PC-9 (cell line): ENCODE results near the gene FOXL2NB. TPM values are rescaled to one million over a fixed set of nuclear protein-coding genes. Genes with fewer than 3 reads are reported as not detected.

Experiments
- BruUV-seq: library from RNA; stranded (reverse); fragments of 400-500 nt; replicated peaks from 2 replicates; lab custom pipeline; 2021; lab: Mats Ljungman, UMichigan
- CTCF ChIA-PET: fragments of 300-600 bp; sonication (Branson Sonifier 250); formaldehyde crosslinking; loops from one replicate; lab custom pipeline; 2022; ENCODE audit warnings: antibody characterized with exemption; lab: Charles Lee
- POLR2A ChIA-PET: fragments of 300-600 bp; sonication (Branson Sonifier 250); formaldehyde crosslinking; loops from one replicate; lab custom pipeline; 2022; ENCODE audit warnings: antibody characterized with exemption; ENCODE audit not compliant: unreplicated experiment; lab: Charles Lee
- DNase-seq, 2 experiments: peaks; one replicate each; pipeline versions ENCODE4 v3.0.0 to v3.0.0-alpha.2; 2015 to 2022; ENCODE audit warnings: mixed read lengths in 1 of 2
- H2AFZ ChIP-seq: fragments of 200-600 bp; sonication (generic); 2 replicates; pipeline ENCODE4 v1.8.1; 2017; ENCODE audit warnings: antibody characterized with exemption
- H3F3A ChIP-seq: fragments of 200-600 bp; sonication (generic); 2 replicates; pipeline ENCODE4 v1.8.1; 2017; ENCODE audit warnings: antibody characterized with exemption, mild to moderate bottlenecking, low read depth; ENCODE audit not compliant: insufficient read depth
- H3K27ac ChIP-seq: fragments of 200-600 bp; sonication (generic); 2 replicates; pipeline ENCODE4 v1.6.1; 2016; ENCODE audit warnings: mixed run types
- H3K27me3 ChIP-seq: fragments of 200-600 bp; sonication (generic); 2 replicates; pipeline ENCODE4 v1.6.1; 2016; ENCODE audit warnings: low read depth, mixed run types; ENCODE audit not compliant: insufficient read depth
- H3K36me3 ChIP-seq: fragments of 200-600 bp; sonication (generic); 2 replicates; pipeline ENCODE4 v1.6.1; 2016; ENCODE audit warnings: low read depth, mixed run types
- H3K4me1 ChIP-seq: fragments of 200-600 bp; sonication (generic); replicated peaks from 2 replicates; pipeline ENCODE4 v1.6.1; 2016; ENCODE audit warnings: mixed run types; ENCODE audit not compliant: insufficient read depth
- H3K4me2 ChIP-seq: fragments of 200-600 bp; sonication (generic); 2 replicates; pipeline ENCODE4 v1.6.1; 2017; ENCODE audit warnings: mixed run types
- H3K4me3 ChIP-seq: fragments of 200-600 bp; sonication (generic); 2 replicates; pipeline ENCODE4 v1.6.1; 2016; ENCODE audit warnings: mixed run types
- H3K79me2 ChIP-seq: fragments of 200-600 bp; sonication (generic); 2 replicates; pipeline ENCODE4 v1.6.1; 2017; ENCODE audit warnings: low read depth, mixed run types
- H3K9me2 ChIP-seq: fragments of 200-600 bp; sonication (generic); 2 replicates; pipeline ENCODE4 v1.8.1; 2017; ENCODE audit warnings: mild to moderate bottlenecking; ENCODE audit not compliant: insufficient read depth
- H3K9me3 ChIP-seq: fragments of 200-600 bp; sonication (generic); 2 replicates; pipeline ENCODE4 v1.8.1; 2016; ENCODE audit warnings: low read depth; ENCODE audit not compliant: insufficient read depth
- H4K20me1 ChIP-seq: fragments of 200-600 bp; sonication (generic); 2 replicates; pipeline ENCODE4 v1.8.1; 2017; ENCODE audit not compliant: insufficient read depth
- EZH2 ChIP-seq: fragments of 200-600 bp; sonication (generic); IDR thresholded peaks from 2 replicates; pipeline ENCODE4 v1.8.0; 2017; ENCODE audit warnings: antibody characterized with exemption, low read depth
- intact Hi-C: fragments of 100-400 bp; cut with micrococcal nuclease; formaldehyde crosslinking; loops from one replicate; pipeline ENCODE4 v1.10.0; 2022; ENCODE audit not compliant: unreplicated experiment
- total RNA-seq: library from RNA; stranded (reverse); gene quantifications from 2 replicates; pipeline ENCODE4 v1.2.3, GENCODE V29; 2021
- TF ChIP-seq, protein P1 (sequence below): fragments of 200-600 bp; sonication (generic); conservative IDR thresholded peaks from 2 replicates; pipeline ENCODE4 v1.6.1; 2017; ENCODE audit warnings: mixed run types, antibody characterized with exemption, mild to moderate bottlenecking, moderate library complexity

The FOXL2NB gene
- total RNA-seq, 1 experiment from 2014 or later, result 0.09 TPM

- no peak overlapping the region for H3K27ac ChIP-seq
- no peak overlapping the region for H3K4me3 ChIP-seq
- no peaks in the 10 kb centered on the region for H3K36me3 ChIP-seq
- ChIA-PET POLR2A (no interaction called here), CTCF (no interaction called here)
- H3K4me2 ChIP-seq, result no peak overlapping the region
- intact Hi-C loops, result no loop called here
- H3K9me2 ChIP-seq, result no peaks in the 10 kb centered on the region
- no peaks in the 10 kb centered on the region for H3K27me3 ChIP-seq
- TF ChIP-seq, protein P1, sequence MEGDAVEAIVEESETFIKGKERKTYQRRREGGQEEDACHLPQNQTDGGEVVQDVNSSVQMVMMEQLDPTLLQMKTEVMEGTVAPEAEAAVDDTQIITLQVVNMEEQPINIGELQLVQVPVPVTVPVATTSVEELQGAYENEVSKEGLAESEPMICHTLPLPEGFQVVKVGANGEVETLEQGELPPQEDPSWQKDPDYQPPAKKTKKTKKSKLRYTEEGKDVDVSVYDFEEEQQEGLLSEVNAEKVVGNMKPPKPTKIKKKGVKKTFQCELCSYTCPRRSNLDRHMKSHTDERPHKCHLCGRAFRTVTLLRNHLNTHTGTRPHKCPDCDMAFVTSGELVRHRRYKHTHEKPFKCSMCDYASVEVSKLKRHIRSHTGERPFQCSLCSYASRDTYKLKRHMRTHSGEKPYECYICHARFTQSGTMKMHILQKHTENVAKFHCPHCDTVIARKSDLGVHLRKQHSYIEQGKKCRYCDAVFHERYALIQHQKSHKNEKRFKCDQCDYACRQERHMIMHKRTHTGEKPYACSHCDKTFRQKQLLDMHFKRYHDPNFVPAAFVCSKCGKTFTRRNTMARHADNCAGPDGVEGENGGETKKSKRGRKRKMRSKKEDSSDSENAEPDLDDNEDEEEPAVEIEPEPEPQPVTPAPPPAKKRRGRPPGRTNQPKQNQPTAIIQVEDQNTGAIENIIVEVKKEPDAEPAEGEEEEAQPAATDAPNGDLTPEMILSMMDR, result no peak
- TF ChIP-seq EZH2, result no peak
- H3K9me3 ChIP-seq, result no peaks in the 10 kb centered on the region
- no peaks in the 10 kb centered on the region for H3F3A ChIP-seq
- no peaks in the 10 kb centered on the region for H3K79me2 ChIP-seq
- BruUV-seq, result no TSS peak
- H4K20me1 ChIP-seq, result no peaks in the 10 kb centered on the region
- H3K4me1 ChIP-seq, result no peaks in the 10 kb centered on the region
- H2AFZ ChIP-seq, result no peak overlapping the region
- DNase-seq, result no peak
Observed at GRCh38 chr3:138987181-138987580, 40.2 kb downstream of the FOXL2NB start.

- TF ChIP-seq, protein P1, result no peak
- no peak for TF ChIP-seq EZH2
- POLR2A ChIA-PET, result no interaction called here
Observed at GRCh38 chr3:138995706-138996105, 48.7 kb downstream of the FOXL2NB start.

More at GRCh38 chr3:138995706-138996105, 48.7 kb downstream of the FOXL2NB start:
- H3K4me1 ChIP-seq, result no peaks in the 10 kb centered on the region
- no peak overlapping the region for H2AFZ ChIP-seq
- no peak overlapping the region for H3K4me3 ChIP-seq
- no peaks in the 10 kb centered on the region for H3K9me3 ChIP-seq
- no peaks in the 10 kb centered on the region for H3K79me2 ChIP-seq
- no peaks in the 10 kb centered on the region for H3K36me3 ChIP-seq
- H3K9me2 ChIP-seq, result no peaks in the 10 kb centered on the region
- H3F3A ChIP-seq, result no peaks in the 10 kb centered on the region
- CTCF ChIA-PET, result no interaction called here
- intact Hi-C loops, result no loop called here
- H3K27ac ChIP-seq, result no peak overlapping the region
- H3K27me3 ChIP-seq, result peaks cover 10% of the 10 kb centered on the region; the same call in 1 of the 2 replicates
- no peaks in the 10 kb centered on the region for H4K20me1 ChIP-seq
- BruUV-seq, result no TSS peak
- no peak for DNase-seq
- H3K4me2 ChIP-seq, result no peak overlapping the region

Other genes starting within 250 kb of the FOXL2NB start
- 41.9 and 47.8 TPM in 2 replicates for gene PIK3CB, start 112.3 kb upstream of the FOXL2NB start, total RNA-seq
- gene FOXL2, start 80 bp upstream of the FOXL2NB start, total RNA-seq, result not detected in 2 replicates
- not detected in 2 replicates for gene PRR23A, start 59.1 kb downstream of the FOXL2NB start, total RNA-seq
- gene PRR23B, start 73.7 kb downstream of the FOXL2NB start, total RNA-seq, result not detected in 2 replicates
- gene PRR23C, start 97.7 kb downstream of the FOXL2NB start, total RNA-seq, result not detected in 2 replicates